Activated B cell treated with CpG ODN at 0.5 μM for 24 hours (primary cell): Measurements from ENCODE around the gene TSPAN12. TPM values are rescaled to one million over a fixed set of nuclear protein-coding genes. Genes with fewer than 3 reads are reported as not detected.

Experiments
- ATAC-seq: fragments of 200-7000 bp; cut with Tn5 transposase; one replicate; pipeline ENCODE4 v1.10.0; 2021; ENCODE audit warnings: low read depth, mild to moderate bottlenecking, moderate library complexity
- CTCF ChIA-PET: fragments of 350-600 bp; sonication (Branson Sonifier 250); formaldehyde crosslinking; loops from one replicate; lab custom pipeline; 2021; ENCODE audit warnings: antibody characterized with exemption; lab: Charles Lee
- POLR2A ChIA-PET: fragments of 350-600 bp; sonication (Branson Sonifier 250); formaldehyde crosslinking; loops from one replicate; lab custom pipeline; 2021; ENCODE audit warnings: antibody characterized with exemption; lab: Charles Lee
- DNase-seq: peaks from one replicate; pipeline ENCODE4 v3.0.0; 2022
- H3K27ac Mint-ChIP-seq: one replicate; pipeline ENCODE4 v1.8.0; 2020; ENCODE audit warnings: mixed read lengths
- H3K27me3 Mint-ChIP-seq: one replicate; pipeline ENCODE4 v1.8.0; 2021; ENCODE audit warnings: mixed read lengths
- H3K36me3 Mint-ChIP-seq: one replicate; pipeline ENCODE4 v1.8.0; 2021; ENCODE audit warnings: low read depth, mixed read lengths
- H3K4me1 Mint-ChIP-seq: one replicate; pipeline ENCODE4 v1.8.0; 2021; ENCODE audit warnings: mixed read lengths
- H3K4me3 Mint-ChIP-seq: one replicate; pipeline ENCODE4 v1.8.0; 2020; ENCODE audit warnings: mild to moderate bottlenecking, mixed read lengths
- H3K9me3 Mint-ChIP-seq: one replicate; pipeline ENCODE4 v1.8.0; 2020; ENCODE audit warnings: mixed read lengths
- intact Hi-C: fragments of 100-400 bp; cut with micrococcal nuclease; formaldehyde crosslinking; loops from one replicate; pipeline ENCODE4 v1.15.1; 2024
- total RNA-seq: library from RNA; stranded (reverse); gene quantifications from 2 replicates; pipeline ENCODE4 v1.2.3, GENCODE V29; 2022
- TF ChIP-seq, protein P1 (sequence below): fragments of 200-600 bp; IDR thresholded peaks from one replicate; pipeline ENCODE4 v1.8.0; 2022; ENCODE audit warnings: antibody characterized with exemption, mild to moderate bottlenecking

TSPAN12 gene
- total RNA-seq, 1 donor from 2014 or later: not detected

GRCh38 chr7:120799813-120800475 is 58.0 kb downstream of the TSPAN12 start:
- ChIA-PET POLR2A (interaction anchor here (0.5 kb wide), 1 partner anchor 151 kb away, joined by 3 read pairs; the partner anchor contains the start of gene ING3), CTCF (no interaction called here)
- H3K4me3 Mint-ChIP-seq: no peak overlapping the region
- H3K9me3 Mint-ChIP-seq: peaks cover 2% of the 10 kb centered on the region
- H3K4me1 Mint-ChIP-seq: no peaks in the 10 kb centered on the region
- no peak for ATAC-seq
- DNase-seq: no peak
- TF ChIP-seq, protein P1, sequence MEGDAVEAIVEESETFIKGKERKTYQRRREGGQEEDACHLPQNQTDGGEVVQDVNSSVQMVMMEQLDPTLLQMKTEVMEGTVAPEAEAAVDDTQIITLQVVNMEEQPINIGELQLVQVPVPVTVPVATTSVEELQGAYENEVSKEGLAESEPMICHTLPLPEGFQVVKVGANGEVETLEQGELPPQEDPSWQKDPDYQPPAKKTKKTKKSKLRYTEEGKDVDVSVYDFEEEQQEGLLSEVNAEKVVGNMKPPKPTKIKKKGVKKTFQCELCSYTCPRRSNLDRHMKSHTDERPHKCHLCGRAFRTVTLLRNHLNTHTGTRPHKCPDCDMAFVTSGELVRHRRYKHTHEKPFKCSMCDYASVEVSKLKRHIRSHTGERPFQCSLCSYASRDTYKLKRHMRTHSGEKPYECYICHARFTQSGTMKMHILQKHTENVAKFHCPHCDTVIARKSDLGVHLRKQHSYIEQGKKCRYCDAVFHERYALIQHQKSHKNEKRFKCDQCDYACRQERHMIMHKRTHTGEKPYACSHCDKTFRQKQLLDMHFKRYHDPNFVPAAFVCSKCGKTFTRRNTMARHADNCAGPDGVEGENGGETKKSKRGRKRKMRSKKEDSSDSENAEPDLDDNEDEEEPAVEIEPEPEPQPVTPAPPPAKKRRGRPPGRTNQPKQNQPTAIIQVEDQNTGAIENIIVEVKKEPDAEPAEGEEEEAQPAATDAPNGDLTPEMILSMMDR: no peak
- no peaks in the 10 kb centered on the region for H3K36me3 Mint-ChIP-seq
- intact Hi-C loops: no loop called here
- no peak overlapping the region for H3K27ac Mint-ChIP-seq
- H3K27me3 Mint-ChIP-seq: peaks cover 11% of the 10 kb centered on the region

- Mint-ChIP-seq H3K4me1 (no peaks in the 10 kb centered on the region), H3K27me3 (peaks cover 11% of the 10 kb centered on the region), H3K4me3 (no peak overlapping the region), H3K36me3 (no peaks in the 10 kb centered on the region), H3K9me3 (peaks cover 2% of the 10 kb centered on the region), H3K27ac (no peak overlapping the region)
- POLR2A ChIA-PET: no interaction called here
- TF ChIP-seq, protein P1: no peak
- ATAC-seq (no peak), DNase-seq (no peak)
- intact Hi-C loops: no loop called here
- CTCF ChIA-PET: no interaction called here
Measured at GRCh38 chr7:120799147-120799546, 58.8 kb downstream of the TSPAN12 start.

- ChIA-PET POLR2A (no interaction called here), CTCF (interaction anchor here (0.6 to 1.3 kb wide), 2 partner anchors 9 to 571 kb away, joined by 3 read pairs; no protein-coding TSS in a partner anchor)
- no peaks in the 10 kb centered on the region for H3K36me3 Mint-ChIP-seq
- TF ChIP-seq, protein P1: no peak
- H3K4me1 Mint-ChIP-seq: no peaks in the 10 kb centered on the region
- no peak for ATAC-seq
- peaks cover 2% of the 10 kb centered on the region for H3K9me3 Mint-ChIP-seq
- DNase-seq: no peak
- no peak overlapping the region for H3K4me3 Mint-ChIP-seq
- H3K27ac Mint-ChIP-seq: no peak overlapping the region
- H3K27me3 Mint-ChIP-seq: peaks cover 9% of the 10 kb centered on the region
- intact Hi-C loops: no loop called here
Measured at GRCh38 chr7:120797026-120797645, 60.8 kb downstream of the TSPAN12 start.

DNA sequence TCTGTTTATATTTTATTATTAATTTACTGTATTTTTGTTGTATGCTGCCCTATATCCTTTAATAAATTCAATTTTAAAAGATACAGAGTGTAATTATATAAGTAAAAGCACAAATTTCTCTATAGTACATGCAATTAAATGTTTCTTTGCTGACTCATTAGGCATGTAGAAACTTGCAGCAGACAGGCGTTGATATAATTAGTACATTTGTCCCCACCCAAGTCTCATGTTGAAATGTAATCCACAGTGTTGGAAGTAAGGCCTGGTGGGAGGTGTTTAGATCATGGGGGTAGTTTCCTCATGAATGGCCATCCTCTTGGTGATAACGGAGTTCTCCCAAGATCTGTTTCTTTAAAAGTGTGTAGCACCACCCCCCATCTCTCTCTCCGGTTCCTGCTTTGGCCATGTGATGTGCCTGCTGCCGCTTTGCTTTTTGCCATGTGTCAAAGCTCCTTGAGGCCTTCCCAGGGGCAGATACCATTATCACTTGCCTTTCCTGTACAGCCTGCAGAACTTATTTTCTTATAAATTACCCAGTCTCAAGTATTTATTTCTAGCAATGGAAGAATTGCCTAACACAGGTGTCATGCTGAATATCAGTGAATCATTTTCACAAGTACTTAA is 63.7 kb downstream of the TSPAN12 start:
- DNase-seq: no peak
- H3K9me3 Mint-ChIP-seq: peaks cover 2% of the 10 kb centered on the region
- ChIA-PET CTCF (interaction anchor here (0.8 to 1.3 kb wide), 3 partner anchors 9 to 1200 kb away, joined by 3 read pairs; no protein-coding TSS in a partner anchor), POLR2A (no interaction called here)
- intact Hi-C loops: loop anchor here (5.0 kb wide), 2 partner anchors 543 to 753 kb away; no protein-coding TSS in a partner anchor
- TF ChIP-seq, protein P1: no peak
- ATAC-seq: no peak
- H3K36me3 Mint-ChIP-seq: no peaks in the 10 kb centered on the region
- H3K27me3 Mint-ChIP-seq: peaks cover 2% of the 10 kb centered on the region
- H3K27ac Mint-ChIP-seq: no peak overlapping the region
- H3K4me3 Mint-ChIP-seq: no peak overlapping the region
- no peaks in the 10 kb centered on the region for H3K4me1 Mint-ChIP-seq
